HG02623 (cell line): ENCODE measurements around the gene MMP8.

Source experiments
- ATAC-seq: cut with Tn5 transposase; IDR thresholded peaks from one replicate; pipeline ENCODE4 v1.9.1; 2021; ENCODE audit warnings: moderate library complexity; ENCODE audit not compliant: unreplicated experiment

Gene MMP8

DNA sequence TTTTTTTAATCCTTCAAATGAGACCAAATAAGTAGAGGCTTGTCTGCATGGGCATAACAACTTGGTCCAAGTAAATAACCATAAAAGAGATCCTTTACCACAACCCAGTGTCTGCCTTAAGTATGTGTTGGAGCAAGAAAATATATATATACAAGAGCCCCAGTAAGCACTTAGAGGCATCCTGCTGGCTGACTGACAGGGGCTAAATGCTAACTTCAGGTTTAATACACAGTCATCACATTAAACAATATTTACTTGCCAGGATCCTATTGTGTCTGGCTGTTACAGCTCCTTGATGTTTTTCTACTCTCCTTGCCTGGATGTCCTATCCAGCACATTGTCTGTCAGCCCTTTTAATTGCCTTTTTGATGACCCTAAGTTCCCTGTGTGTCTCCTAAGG lies 62.1 kb downstream of the MMP8 start:
- ATAC-seq: no peak
